SKM-1 (cell line): ENCODE results near the gene GPR152.
A peak's percentile ranks its signal among the peaks of the same experiment; 100 is the strongest.
"Not testable (repeated sequence)": the region's sequence is repeated elsewhere in the genome, so short reads cannot be mapped to it uniquely, and the experiment has no call there.

Experiments used
- DNase-seq: peaks from one replicate; lab custom pipeline; 2025; ENCODE audit not compliant: unreplicated experiment; lab: John Stamatoyannopoulos, UW

The GPR152 gene

DNA sequence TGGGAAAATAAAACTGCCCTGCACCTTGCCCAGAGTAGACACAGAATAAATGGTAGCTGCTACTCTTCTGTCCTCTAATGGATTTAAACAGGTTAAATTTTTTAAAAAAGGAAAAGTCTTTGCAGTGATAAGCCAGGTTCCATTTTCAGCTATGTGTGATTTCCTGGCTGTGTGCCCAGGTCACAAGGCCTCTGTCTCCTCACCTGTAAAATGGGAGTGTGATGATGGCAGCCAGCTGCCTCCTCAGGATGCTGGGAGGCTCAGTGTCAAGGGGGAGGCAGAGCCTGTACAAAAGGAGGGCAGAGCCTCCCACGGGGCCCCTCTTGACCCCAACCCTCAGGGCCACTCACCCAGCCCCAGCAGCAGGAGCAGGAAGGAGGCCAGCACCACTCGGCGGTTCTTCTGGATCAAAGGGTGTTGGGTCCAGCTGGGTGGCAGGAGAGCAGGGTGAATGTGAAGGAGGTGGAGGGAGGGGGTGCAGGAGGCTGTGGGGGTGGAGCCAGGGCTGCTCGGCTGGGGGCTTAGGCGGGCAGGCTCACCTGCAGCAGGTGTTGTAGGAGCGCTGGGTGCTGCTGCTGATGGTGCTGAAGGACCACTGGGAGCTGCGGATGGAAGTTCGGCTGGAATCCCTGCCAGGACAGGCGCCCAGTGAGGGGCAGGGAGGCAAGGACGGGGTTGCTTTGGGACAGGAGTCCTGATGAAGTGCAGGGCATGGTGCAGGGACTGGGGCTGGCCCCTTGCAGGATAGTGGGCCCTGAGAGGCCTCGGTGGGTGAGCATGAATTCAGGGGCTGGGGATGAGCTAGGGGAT lies 14.6 kb upstream of the GPR152 start:
- DNase-seq, result no peak

DNA sequence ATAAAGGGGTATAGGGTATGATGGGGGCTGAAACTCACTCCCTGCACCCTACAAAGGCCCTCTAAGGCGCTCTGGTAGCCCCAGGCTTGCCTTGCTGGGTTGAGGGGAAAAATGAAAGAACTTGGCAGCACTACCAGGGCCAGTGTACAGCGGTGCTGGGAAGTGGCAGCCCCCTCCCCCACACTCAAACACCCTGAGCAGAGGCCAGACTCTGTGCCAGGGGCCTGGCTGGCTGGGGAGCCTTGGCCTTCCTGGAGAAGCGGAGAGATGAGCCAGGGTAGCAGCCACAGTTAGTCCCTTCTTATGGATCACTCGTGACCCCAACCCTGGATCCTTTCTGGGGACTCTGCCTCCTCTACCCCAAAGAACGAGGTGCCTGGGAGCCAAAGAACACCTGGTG lies 13.8 kb upstream of the GPR152 start:
- DNase-seq, result no peak

DNA sequence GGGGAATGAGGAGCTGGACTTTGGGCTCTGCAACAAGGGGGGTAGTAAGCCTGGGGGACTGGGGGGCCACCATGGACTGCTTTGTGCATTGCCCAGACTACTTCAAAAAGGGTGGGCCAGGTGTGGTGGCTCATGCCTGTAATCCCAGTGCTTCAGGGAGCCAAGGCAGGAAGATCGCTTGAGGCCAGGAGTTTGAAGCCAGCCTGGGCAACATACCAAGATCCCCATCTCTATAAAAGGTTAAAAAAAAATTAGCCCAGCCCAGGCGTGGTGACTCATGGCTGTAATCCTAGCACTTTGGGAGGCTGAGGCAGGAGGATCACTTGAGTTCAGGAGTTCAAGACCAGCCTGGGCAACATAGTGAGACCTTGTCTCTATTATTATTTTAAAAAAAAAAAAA lies 13.0 kb upstream of the GPR152 start:
- DNase-seq, result not testable (repeated sequence)

- DNase-seq, result no peak
Measured at GRCh38 chr11:67465189-67465510, 12.6 kb upstream of the GPR152 start.

GRCh38 chr11:67464411-67465188 lies 12.1 kb upstream of the GPR152 start:
- peak; percentile 68 for DNase-seq

GRCh38 chr11:67463680-67464410 lies 11.3 kb upstream of the GPR152 start:
- peak; percentile 20 for DNase-seq

- no peak for DNase-seq
Measured at GRCh38 chr11:67463186-67463585, 10.7 kb upstream of the GPR152 start.

GRCh38 chr11:67458266-67458665 lies 5.7 kb upstream of the GPR152 start:
- no peak for DNase-seq

DNA sequence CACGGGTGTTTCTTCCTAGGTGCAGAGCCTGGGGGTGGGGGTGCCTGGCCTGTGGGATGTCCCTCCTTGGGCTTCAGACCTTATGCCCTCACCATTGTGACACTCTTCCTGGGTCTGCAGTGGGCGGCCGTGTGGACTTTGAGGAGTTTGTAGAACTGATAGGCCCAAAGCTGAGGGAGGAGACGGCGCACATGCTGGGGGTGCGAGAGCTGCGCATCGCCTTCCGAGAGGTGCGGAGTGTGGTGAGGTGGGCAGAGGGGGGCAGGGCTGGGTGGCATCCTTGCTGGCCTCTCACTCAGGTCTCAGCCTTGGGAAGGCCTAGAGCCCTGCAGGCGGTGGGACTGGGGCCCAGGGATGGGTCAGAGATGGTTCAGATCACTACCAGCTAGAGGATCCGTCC lies 4.9 kb upstream of the GPR152 start:
- no peak for DNase-seq

DNA sequence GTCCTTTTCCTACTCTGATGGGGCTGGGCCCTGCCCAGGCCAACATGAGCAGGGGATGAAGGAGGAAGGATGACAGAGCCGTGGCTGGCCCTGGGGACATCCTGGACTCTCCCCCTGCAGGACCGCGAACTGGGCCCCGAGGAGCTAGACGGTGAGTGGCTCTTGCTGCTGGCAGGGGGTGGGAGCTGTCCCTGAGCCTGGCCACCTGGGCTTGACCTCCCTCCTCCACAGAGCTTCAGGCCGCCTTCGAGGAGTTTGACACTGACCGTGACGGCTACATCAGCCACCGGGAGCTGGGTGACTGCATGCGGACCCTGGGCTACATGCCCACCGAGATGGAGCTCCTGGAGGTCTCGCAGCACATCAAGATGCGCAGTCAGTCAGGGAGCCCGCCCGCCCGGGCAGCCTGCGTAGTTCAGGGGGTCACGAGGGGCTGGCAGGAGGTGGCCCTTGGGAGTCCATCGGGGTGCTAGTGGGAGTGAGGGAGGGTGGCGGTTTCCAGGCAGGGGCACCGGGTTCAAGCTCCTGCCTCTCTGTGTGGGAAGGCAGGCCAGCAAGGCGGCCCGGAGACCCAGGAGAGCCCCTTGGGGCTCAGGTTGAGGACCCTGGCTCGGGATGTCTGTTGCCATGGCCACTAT lies 3.7 kb upstream of the GPR152 start:
- no peak for DNase-seq

DNA sequence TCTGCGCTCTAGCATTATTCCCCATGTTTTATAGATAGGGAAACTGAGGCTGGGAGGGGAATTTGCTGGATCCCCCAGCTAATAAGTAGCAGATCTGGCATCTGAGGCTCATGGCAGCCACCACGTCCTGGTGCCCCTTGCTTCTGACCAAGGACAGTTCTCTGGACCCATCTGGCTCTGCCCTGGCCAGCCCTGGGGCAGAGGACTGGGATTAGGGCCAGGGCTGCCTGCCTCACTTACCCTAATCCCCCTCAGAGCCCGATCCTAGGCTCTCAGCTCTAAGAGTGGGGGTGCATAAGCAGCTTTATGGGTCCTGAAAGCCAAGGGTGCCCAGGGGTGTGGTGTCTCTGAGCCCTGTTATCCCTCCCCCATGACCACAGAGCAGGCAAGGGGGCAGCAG lies 2.5 kb upstream of the GPR152 start, which contains the start of gene CABP4:
Gene CABP4, plus strand, starts transcription at position 301 of the 400 bp plus-strand sequence. Its CDS starts 70 bp downstream, at position 371.
- no peak for DNase-seq

DNA sequence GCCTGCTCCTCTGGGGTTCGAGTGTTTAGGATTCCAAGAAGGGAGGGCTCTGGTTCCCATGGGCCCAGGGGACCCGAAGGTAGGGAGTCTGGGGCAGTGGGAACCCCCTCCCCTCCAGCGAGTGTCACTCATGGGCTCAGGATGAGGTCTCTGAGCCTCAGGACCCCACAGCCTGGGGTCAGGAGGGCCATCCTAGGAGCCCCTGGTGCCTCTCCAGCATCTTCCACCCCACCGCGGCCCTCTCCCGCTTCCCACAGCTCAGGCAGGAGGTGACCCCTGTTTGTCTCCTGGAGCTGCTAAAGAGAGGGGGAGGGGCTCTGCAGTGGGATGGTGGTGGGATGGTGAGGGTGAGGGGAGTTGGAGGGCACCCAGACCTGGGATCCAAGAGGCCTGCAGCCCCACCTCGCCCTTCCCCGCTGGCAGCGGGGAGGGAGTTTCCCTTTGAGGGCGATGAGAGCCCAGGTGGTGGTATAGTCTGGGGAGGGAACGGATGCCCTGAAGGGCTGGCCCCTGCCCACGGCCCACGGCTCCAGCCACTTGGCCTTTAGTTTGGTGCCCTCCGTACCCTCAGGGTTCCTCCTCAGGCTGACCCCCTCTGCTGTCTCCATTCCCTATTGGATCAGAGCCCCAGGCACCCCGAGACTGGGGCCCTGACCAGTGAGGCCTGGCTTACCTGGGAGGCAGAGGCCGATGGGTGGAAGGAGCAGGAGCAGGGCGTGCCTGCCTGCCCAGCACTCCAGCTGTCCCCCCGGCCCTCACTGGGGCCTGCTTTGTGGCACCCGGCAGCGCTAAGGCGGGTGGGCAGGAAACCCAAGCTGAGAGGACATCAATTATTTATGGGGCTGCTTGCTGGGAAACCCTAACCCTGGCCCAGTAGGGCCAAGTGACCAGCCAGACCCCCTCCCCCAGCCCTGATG lies 1.5 kb upstream of the GPR152 start:
- no peak for DNase-seq

DNA sequence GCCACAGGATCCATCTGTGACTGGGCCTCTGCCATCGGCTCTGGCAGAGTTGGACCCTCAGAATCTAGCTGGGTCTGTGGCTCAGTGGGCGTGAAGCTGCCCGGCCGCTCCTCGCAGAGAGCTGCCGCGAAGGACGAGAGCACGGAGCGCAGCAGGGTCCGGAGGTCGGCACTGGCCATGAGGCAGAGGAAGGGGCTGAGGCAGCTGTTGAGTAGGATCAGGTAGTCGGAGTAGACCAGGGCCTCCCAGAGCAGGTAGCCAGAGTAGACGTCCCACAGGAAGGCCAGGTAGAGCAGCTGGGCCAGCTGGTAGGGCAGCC lies 912 bp downstream of the GPR152 start:
- DNase-seq, result no peak

DNA sequence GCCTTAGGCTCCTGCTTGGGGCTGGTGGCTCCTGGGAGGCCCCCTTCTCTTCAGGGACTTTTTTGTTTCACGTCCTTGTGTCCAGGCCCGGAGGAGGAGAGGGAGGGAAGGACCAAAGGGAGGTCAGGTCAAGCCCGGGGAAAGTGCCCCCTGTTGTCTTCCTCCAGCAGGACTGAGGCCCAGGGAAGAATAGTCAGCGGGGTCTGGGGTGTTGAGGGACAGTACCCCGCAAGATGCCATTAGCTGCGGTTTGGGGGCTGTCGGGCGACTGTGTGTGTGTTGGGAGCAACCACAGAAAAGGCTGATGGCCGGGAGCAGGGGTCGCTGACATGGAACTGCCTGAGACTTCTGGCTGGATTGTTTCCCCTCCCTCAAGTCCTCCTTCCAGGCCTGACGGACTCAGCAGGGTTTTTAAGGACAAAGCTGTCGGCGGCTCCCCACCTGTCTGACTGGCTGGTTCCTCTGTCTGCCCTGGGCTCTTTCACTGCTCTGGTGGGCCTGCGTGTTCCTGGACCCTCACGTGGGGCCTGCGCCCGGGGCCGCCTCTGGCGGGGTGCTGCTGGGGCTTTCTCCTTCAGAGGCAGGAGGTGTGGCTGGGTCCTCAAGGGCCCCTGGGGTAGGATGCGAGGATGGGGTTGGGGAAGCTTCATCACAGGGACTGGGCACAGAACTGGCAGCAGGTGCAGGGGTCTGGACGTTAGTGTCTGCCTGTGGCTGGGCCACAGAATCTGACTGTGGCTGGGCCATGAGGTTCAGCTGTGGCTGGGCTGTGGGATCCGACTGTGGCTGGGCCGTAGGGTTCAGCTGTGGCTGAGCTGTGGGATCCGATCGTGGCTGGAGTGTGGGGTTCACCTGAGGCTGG lies 1.5 kb downstream of the GPR152 start:
- DNase-seq, result no peak

DNA sequence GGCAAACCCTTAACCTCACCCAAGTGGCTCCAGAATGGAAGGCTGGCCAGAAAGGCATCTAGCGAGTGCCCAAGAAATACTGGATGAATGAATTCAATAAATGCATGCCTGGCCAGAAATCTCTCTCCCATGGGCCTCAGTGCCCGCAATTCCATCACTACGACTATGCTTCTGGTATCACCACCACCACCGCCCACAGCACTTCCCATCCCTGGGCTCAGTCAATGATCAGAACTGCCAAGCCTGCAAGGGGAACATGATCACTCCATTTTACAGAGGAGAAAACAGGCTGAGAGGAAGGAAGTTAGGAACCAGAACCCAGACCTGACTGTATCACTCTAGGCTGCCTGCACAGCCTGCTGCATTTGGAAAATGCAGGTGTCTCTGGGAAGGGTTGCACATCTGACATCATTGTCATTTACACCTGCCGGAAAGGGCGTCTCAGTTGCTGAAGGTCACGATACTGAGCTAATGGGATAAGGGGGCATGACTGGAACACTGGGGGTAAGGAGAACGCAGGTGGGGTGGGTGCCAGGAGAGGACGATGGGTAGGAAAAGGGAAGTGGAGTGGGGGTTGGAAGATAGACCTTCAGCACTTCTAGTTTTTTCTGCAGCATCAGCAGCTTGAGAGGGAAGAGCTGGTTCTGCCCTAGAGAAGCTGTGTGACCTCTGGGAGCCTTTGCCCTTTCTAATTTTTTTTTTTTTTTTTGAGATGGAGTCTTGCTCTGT lies 3.2 kb downstream of the GPR152 start:
- DNase-seq, result peak; percentile 46

- DNase-seq, result no peak
Measured at GRCh38 chr11:67448220-67448609, 4.3 kb downstream of the GPR152 start.

DNA sequence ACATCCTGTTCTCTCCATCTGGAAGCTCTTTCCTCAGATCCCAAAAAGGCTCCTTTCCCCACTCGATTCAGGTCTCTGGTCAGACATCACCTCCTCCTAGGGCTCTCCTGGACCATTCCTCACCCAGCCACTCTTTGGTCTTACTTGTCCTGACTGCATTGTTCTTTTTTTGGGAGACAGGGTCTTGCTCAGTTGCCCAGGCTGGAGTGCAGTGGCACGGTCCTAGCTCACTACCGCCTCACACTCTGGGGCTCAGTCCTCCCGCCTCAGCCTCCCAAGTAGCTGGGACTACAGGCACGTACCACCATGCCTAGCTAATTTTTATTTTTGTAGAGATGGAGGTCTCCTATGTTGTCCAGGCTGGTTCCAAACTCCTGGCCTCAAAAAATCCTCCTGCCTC lies 7.0 kb downstream of the GPR152 start:
- DNase-seq, result no peak

DNA sequence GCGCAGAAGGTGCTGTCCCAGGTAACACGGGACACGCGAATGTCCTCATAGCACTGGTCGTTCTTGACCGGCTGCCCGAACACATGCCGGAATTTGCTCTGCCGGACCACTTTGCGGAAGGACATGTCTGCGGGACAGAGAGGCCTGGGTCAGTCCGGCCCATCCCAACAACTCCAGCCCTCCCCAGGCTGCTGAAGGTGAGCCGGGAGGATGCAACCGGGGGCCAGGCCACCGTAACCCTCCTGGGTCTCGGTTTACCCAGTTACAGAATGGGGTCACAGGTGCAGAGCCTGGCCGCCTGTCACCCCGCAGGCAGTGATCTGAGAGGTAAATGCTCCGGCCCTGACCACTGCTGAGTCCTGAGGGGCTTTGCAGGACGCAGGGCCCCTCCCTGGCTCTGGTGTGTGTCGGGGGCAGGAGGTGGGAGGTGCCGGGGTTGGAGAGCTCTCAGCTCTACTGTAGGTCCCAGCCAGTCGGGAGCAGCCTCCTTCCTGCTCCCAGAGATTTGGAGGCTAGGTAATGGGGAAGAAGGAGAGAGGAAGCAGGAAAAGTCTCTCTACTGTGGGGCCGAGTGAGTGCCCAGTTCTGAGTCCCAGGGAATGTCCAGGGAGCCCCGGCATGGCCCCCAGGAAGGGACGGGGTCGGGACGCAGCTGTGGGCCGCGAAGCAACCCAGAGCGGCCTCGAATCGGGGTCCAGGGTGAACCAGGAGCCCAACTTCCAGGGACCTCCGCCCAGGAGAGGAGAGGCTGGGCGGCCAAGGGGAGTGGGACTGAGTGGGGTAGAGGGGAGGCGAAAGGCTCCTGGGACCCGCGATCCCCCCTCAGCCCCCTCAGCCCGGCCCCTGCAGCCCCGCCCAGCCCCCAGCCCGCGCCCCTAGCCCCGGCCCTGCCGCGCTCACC lies 9.8 kb downstream of the GPR152 start:
- DNase-seq, result no peak
